HG02588 (cell line): ENCODE results near the gene THSD7B.
"Not testable (repeated sequence)": the region's sequence is repeated elsewhere in the genome, so short reads cannot be mapped to it uniquely, and the experiment has no call there.

ENCODE experiments used
- ATAC-seq: cut with Tn5 transposase; IDR thresholded peaks from one replicate; pipeline ENCODE4 v1.9.1; 2021; ENCODE audit warnings: mild to moderate bottlenecking, moderate library complexity; ENCODE audit not compliant: unreplicated experiment

The THSD7B gene

DNA sequence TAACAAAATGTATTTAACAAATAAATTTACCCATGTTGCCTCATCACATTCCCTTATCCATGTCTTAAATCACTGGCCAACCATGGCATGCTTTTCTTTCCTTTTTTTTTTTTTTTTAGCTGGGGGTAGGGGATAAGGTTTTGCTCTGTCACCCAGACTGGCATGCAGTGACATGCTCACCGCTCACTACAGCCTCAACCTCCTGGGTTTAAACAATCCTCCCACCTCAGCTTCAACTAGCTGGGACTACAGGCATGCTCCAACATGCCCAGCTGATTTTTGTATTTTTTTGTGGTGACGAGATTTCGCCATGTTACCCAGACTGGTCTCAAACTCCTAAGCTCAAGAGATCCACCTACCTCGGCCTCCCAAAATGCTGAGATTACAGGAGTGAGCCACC, 266.4 kb downstream of the THSD7B start:
- ATAC-seq, result no peak

DNA sequence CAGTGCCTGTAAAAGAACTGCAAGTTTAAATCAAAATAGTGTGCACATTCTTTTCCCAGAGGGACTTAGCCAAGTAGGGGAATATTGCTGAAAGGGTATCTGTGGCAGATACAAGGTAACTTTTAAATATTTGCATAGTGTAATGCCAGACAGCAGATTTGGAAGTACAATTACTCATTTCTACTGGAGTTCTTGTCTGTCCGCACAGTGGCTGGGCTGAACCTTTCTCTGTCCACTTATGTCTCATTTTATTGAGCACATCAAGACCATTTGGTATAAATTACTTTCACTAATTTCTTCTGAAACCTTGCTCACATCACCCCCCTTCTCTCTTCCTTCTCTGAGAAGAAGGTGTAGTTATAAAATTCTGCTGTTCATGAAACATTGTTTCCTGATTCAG, 271.3 kb downstream of the THSD7B start:
- no peak for ATAC-seq

DNA sequence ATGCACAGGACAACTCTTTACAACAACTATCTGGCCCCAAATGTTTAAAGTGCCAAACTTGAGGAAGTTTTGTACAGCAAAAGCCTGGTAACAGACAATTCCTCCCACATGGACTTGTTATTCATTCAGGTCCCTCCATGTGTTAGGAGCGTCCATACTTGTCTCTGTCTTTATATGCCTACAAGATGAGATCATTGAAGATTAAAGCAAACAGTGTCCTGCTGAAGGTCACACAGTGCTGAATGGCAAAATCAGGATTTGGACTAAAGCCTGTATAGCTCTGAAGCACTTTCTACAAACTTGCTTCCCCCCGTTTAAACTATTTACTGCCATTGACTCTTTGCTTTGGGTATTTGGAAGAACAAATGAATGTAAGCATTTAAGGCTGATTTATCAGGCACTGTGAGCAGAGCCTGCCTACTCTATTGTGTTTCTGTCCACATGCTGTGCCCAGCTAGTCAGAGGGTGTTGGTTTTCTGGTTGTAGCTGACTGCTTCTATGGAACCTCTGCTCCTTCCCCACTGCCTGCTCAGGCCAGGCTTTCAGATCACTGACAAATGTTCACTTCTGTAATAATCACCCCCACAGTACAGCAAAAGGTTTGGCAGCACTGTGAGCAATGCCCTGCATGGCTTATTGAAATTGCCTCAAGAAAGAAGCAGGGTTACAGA, 274.3 kb downstream of the THSD7B start:
- no peak for ATAC-seq

DNA sequence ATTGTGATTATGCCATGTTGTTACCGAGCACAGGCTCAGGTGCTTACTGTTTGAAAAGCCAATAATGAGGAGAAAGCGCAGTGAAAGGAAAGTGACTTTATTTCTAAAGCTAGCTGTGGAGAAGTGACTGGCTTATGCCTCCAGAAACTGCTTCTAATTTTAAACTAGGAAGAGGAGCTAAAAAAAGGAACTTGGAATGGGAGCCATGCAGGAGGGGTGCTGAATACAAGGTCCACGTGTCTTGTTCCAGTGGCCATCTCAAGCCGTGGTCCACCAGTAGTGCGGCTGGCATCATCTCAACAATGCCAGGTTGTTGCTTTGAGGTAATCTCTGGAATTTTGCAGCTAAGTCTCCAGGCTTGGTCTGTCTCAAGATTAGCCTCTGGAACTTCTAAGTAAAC, 282.0 kb downstream of the THSD7B start:
- no peak for ATAC-seq

DNA sequence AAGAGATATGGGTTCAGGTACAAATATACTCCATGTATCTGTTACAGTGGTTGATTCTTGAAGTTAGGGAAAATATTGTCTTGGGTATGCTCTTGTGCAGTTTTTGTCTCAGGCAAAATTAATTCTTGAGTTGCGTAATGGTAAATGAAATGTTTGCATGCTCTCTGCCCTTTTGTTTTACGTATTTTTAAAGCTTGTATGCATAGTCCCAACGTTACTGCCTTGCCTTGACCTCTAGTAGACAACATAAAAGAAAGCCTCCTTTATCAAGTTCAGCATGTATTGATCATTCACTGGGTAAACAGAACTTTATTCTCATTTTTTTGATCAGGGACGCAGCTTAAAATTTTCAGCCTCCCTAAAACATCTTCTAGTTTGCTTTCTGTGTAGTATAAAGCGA, 283.1 kb downstream of the THSD7B start:
- no peak for ATAC-seq

DNA sequence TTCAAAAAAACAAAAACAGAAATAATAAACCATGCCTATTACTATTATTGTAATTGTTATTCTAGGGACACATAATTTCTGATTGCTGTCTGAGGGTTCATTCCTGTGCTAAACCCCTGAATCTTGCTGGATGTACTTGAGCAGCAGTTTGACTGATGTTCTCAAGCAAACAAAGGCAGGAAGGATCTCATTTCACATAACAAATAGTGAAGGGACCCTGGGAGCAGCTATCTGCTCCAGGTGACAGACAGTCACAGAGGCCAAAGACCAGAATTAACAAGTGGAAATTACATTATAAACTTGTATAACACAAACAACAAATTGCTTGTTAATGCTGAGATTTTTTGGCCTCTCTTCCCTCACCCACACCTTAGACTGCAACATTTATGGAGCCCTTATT, 284.2 kb downstream of the THSD7B start:
- no peak for ATAC-seq

DNA sequence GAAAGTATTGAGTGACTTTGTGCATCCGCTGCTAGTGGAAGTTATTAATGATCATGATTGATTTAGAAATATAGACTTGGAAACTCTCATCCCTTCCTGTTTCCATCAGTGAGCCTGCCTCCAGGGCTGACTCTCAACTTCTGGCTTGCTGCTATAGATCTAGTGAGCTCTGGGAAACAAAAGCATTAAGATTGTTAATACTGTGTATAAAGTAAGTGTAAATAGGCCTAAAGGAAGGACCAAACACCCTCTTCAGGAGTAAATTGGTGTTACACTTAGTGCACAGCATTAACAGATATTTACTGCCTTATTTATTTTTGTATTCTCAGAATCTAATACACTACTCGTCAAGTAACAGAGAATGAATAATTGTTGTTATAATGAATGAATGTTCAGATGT, 285.6 kb downstream of the THSD7B start:
- no peak for ATAC-seq

DNA sequence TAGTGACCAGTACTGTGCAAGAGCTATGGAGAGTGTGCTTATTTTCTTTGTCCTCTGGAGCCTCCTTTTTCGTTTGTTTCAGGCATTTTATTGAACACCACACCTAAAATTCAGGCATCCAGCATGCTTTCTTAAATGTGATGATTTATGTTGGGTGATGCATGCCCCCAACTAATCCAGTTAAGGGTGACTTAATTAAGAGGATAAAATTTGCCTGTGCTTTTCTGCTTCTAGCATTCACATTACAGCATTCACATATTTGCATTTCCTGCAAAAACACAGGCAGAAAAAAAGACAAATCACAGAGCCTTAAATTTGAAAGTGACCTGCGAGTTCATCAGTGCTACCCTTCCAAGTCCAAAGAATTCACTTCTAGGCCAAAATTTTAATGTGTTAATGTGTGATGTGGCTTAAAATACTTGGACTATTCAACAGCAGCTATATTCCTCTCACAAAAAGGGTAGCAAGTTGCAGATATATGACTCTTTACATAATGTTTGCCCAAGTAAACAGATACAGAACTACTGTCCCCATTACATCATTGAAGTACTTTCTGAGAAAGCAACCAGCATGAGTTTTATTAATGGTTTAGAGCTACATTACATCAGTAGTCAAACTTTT, 286.5 kb downstream of the THSD7B start:
- ATAC-seq, result no peak

DNA sequence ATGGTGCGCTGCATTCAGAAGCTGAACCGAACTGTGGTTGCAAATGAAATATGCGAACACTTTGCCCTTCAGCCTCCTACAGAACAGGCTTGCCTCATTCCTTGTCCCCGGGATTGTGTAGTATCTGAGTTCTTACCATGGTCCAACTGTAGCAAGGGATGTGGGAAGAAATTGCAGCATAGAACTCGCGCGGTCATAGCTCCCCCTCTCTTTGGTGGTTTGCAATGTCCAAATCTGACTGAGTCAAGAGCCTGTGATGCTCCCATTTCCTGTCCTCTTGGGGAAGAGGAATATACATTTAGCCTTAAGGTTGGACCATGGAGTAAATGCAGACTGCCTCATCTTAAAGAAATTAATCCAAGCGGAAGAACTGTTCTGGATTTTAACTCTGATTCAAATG, 291.4 kb downstream of the THSD7B start:
- ATAC-seq, result no peak

DNA sequence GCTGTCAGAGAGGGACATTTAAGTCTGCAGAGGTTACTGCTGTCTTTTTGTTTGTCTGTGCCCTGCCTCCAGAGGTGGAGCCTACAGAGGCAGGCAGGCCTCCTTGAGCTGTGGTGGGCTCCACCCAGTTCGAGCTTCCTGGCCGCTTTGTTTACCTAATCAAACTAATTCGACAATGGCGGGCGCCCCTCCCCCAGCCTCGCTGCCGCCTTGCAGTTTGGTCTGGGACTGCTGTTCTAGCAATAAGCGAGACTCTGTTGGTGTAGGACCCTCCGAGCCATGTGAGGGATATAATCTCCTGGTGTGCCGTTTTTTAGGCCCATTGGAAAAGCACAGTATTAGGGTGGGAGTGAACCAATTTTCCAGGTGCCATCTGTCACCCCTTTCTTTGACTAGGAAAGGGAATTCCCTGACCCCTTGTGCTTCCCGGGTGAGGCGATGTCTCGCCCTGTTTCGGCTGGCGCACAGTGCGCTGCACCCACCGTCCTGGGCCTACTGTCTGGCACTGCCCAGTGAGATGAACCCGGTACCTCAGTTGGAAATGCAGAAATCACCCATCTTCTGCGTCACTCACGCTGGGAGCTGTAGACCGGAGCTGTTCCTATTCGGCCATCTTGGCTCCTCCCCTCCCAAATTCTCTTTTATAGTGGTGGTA, 310.9 kb downstream of the THSD7B start:
- not testable (repeated sequence) for ATAC-seq

DNA sequence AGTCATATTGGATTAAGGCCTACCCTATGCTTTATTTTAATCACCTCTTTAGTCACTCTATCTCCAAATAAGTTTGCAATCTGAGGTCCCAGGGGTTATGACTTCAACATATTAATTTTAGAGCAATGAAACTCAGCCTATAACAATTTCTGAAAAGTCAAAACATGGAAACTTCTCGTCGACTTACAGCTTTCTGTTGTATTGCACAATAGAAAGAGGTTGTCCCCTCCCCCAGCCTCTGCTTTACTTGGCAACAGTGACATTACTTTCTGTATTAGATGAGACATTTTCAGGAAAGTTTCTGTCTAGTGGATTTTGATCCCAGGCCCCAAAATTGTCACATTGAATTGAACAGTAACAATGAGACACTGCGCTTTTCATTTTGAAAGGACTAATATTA, 326.4 kb downstream of the THSD7B start:
- no peak for ATAC-seq

DNA sequence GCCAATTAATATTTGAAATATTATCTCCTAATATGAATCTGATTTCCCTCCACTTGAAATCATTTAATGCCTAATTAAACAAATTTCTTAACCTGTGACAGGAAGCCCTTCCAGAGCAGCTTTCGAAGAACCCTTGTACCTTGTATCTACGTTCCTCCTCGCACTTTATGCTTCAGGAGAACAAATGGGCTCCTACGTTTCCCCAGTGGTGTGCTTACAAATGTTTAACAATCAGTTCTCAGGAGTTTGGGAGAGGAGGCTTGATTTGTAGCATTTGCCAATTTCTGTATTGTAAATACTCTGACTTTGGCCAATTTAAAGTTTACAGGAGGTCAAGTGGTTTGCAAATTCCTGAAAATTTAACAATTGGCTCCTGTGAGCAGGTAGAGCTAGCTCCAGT, 327.8 kb downstream of the THSD7B start:
- no peak for ATAC-seq

DNA sequence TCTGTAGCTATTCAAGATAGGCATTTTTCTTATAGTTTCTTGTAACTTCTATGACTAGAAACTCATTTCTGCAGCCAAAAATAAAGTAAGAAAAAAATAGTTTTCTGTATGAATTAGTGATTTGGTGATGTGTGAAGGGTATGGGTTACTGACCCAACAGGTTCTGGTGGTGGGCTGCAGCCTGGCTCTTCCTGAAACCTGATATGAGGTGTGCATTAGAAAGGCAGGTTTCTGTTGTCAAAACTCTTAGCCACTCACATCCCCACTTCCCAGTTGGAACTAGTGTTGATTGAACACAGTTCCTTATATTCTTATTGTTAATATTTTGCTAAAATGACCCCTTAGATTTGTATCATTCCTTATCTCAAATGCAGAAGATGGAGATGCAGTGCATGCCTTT, 330.8 kb downstream of the THSD7B start:
- ATAC-seq, result no peak

DNA sequence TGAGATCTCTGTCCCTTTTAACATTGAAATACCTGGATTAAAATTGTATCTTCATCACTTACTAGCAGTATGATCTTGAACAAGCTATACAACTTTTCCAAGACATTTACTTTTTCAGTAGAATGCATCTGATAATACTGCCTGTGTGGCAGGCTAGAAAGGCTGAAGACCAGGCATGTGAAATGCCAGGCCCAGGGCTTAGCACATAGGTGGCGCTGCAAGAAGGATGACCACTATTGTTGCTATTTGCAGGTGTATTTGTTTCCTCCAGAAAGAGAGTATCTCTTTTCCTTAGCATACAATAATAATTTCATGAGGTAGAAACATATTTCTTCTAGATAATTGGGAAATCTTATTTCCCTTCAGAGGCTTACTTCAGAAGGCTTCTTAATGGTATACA, 331.3 kb downstream of the THSD7B start:
- no peak for ATAC-seq

DNA sequence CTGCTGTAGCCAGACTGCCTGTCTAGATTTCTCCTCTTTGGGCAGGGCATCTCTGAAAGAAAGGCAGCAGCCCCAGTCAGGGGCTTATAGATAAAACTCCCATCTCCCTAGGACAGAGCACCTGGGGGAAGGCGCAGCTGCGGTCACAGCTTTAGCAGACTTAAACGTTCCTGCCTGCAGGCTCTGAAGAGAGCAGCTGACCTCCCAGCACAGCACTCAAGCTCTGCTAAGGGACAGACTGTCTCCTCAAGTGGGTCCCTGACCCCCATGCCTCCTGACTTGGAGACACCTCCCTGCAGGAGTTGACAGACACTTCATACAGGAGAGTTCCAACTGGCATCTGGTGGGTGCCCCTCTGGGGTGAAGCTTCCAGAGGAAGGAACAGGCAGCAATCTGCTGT, 336.5 kb downstream of the THSD7B start:
- ATAC-seq, result not testable (repeated sequence)

DNA sequence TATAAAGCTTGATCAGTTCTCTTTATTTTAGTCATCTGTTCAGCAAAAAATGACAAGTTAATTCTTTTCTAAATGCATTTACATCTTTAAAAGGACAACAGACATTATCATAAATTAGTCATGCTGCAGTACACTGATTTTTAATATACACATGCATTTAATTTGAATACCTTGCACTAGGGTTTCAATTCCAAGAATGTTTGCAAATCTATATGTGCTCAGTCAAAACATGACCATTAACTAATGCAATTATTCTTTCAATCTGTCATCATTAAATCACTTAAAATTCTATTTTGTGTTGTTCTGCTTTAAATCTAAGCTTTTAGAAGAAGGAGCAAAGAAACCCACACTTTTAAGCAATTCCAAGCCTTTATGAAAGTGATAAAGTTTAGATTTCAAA, 342.6 kb downstream of the THSD7B start:
- no peak for ATAC-seq

DNA sequence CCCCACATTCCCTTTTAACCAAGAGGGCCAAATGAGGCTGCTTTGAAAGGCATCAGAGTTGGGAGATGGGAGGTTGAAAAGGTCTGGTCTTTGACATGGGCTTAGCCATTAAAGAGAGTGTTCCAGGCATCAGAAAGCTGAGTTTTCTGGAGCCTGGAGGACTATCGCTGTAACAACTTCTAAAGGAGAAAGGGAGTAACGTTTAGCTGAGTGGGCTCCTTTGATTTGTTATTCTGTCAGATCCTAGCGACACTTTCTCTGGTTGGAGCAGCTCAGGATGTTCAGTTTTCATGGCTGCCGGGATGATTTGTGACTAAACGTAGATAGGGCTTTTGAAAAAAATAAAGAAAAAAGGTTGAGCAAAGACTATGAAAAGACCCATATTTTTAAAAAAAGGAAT, 346.6 kb downstream of the THSD7B start:
- ATAC-seq, result no peak

DNA sequence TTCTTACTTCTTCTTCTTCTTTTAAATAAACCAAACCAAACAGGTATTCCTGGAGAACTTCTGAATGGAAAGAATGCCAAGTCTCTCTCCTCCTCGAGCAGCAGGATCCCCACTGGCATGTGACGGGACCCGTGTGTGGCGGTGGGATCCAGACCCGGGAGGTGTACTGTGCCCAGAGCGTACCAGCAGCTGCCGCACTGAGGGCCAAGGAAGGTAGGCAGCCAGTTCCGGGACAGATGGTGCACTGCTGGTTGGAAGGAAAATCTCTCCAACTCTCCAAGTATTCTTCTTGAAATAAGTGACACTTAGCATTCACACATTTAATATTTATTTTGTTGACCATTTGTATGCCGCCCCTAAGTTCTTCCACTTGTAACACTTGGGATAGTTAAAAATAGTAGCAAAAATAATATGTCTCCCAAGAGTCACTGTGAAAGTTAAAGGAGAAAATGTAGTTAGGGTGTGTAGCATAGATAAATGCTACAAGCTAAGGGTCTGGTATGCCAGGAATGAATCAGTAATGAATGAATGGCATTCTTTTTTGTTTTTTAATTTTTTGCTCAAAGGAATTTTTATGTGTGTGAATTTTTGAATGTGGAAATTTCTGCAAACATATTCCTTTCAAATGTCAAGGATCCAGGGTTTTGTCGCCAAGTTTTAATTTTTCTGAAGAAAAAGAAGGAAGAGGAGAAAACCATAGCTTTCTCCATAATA, 349.9 kb downstream of the THSD7B start:
- no peak for ATAC-seq

DNA sequence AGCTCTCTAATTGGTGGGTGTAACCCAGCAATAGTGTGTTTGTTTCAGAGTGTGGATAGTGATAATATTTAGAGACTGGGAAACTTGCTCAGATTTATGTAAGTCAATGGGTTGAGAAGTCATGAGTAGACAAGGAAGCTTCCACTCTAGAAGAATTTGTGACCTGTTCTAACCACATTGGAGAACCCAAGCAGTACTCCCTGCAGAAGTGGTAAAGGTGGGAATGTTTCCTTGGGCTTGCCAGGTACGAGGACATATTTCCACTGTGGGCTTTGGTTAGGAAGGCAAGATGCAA, 350.4 kb downstream of the THSD7B start:
- ATAC-seq, result no peak

DNA sequence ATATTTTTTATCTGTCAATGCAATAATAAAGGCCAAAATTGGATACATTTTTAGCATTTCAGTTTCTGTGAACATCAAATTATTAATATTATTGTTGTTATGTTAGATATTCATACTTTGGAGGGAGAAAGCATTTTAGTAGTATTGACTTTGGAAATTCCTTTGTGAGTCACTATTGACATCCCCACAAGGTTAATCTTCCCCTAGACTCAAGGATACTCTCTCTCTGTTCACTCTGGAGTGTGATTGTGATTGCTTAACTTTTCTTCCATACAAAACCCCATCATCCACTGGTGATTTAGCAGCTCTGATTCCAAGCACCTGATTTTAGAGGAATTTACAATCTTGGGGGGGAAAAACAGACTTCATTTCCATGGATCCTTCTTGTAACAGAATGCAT, 352.0 kb downstream of the THSD7B start:
- ATAC-seq, result no peak

DNA sequence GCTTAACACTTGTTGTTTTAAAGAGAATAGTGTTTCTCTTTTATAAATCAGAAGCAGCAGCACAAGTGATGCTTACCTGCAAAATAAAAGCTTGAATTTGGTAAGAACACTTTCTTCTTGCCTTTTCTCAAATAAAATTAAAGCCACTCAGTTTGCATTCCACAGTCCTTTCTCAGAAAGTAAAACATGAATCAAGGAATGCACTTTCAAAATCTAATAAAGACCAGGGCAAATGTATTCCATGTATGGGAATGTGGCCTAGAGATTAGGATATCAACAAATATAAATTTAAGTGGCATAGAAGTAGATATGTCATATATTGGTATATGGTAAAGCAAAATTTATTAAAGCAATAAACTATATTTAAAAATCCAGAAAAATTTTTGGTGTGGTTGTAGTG, 352.8 kb downstream of the THSD7B start:
- no peak for ATAC-seq

DNA sequence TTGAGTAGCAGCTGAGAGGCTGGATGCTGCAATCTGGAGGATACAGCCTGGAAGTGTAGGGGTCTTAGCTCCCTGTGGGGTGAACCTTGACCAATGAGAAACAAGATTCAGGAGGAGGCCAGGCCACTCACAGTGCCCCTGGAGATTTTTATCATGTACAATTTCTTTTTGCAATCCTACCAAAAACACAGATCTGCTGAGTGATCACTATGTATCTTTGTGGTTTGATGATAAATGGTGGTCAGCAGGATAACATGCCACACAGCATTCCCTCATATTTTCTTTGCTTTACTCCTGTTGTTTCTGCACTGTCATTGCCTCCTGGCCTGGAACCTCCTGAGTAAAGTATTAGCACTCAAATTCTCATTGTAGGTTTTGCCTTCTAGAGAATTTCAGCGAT, 357.9 kb downstream of the THSD7B start:
- no peak for ATAC-seq
